T1000 (cell line): ENCODE measurements around the gene C1S.
"Not testable (repeated sequence)": the region's sequence is repeated elsewhere in the genome, so short reads cannot be mapped to it uniquely, and the experiment has no call there.

ENCODE experiments used
- DNase-seq: peaks from one replicate; lab custom pipeline; 2025; ENCODE audit warnings: mixed read lengths; lab: John Stamatoyannopoulos, UW

The C1S gene

DNA sequence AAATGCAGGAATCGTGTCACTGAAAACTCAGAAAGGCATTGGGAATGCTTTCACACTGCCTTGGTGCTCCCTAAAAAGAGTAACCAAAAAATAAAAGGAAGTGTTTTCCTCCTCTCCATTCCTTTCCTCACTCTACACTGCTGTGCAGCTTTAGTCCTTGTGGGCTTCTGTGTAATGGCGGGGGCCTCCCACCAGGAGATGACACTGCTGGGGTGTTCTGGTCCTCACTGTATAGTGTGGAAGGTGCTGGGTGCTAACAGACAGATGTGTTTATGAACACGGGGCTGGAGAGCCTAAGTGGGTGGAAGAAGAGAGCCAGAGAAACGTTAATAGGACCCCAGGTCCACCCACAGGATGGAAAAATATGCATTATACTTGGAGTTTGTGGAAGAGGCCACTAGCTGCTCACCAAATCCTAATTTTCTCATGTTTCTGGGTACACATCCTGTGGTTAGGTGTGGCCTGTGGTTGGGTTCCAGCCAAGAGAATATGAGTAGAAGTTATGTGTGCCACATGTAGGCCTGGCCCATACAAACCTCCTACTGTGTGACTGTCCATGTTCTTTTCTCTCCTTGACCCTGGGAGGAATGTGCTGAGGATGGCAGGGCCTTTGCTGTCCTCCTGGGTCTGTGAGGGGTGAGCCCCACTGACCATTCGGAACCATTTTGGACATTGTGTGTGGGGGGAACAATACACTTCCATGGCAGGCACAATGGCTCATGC, 14.0 kb upstream of the C1S start:
- no peak for DNase-seq

DNA sequence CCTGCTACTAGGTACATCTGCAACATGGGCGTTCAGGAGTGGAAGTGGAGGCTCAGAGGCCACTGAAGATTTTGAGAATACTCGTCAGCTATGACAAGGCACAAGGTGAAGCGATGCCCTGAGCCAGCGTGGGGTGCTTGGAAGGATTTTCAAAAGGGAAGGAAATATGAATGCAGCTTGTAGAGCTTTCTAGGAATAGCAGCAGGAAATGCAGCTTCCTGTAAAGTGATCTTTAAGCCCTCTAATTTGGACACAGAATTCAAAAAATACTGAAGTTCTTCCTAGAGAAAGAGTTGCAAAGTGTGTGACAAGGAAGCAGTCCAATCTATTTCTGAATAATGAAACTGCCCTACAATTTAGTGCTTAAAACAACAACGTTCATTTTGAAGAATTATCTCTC, 13.2 kb upstream of the C1S start:
- no peak for DNase-seq

DNA sequence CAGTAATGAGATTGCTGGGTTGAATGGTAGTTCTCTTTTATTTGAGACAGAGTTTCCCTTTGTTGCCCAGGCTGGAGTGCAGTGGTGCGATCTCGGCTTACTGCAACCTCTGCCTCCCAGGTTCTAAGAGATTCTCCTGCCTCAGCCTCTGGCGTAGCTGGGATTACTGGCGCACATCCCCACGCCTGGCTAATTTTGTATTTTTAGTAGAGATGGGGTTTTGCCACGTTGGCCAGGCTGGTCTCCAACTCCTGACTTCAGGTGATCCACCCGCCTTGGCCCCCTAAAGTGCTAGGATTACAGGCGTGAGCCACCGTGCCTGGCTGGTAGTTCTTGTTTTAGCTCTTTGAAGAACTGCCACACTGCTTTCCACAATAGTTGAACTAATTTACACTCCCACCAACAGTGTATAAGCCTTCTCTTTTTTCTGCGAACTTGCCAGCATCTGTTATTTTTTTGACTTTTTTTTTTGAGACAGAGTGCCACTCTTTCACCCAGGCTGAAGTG, 11.0 kb upstream of the C1S start:
- DNase-seq, result not testable (repeated sequence)

DNA sequence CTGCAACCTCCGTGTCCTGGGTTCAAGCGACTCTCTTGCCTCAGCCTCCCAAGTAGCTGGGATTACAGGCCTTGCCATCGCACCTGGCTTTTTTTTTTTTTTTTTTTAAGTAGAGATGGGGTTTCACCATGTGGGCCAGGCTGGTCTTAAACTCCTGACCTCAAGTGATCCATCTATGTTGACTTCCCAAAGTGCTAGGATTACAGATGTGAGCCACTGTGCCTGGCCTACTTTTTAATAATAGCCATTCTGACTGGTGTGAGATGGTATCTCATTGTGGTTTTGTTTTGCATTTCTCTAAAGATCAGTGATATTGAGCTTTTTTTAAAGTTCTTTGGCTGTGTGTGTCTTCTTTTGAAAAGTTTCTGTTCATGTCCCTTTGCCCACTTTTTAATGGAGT, 10.5 kb upstream of the C1S start:
- DNase-seq, result not testable (repeated sequence)

DNA sequence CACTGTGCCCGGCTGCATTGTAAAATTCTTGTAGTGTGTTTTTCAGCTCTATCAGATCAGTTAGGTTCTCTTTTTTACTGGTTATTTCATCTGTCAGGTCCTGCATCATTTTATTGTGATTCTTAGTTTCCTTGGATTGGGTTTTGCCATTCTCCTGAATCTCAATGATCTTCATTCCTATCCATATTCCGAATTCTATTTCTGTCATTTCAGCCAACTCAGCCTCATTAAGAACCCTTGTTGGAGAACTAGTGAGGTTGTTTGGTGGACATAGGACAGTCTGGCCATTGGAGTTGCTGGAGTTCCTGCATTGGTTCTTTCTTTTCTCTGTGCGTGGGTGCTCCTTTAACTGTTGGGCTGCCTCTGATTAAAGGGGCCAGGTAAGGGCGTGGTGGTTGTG, 5.6 kb upstream of the C1S start:
- DNase-seq, result no peak

DNA sequence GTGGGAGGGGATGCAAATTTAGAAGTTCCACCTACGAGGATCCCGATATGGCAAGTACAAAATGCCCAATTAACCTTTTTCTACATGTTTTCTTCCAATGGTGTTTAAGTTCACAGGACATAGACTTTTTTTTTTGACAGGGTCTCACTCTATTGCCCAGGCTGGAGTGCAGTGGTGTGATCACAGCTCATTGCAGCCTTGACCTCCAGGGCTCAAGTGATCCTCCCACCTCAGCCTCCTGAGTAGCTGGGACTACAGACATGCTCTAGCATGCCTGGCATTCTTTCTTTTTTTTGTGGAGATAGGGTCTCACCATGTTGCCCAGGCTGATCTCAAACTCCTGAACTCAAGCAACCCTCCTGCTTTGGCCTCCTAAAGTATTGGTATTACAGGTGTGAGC, 4.8 kb upstream of the C1S start:
- DNase-seq, result not testable (repeated sequence)

DNA sequence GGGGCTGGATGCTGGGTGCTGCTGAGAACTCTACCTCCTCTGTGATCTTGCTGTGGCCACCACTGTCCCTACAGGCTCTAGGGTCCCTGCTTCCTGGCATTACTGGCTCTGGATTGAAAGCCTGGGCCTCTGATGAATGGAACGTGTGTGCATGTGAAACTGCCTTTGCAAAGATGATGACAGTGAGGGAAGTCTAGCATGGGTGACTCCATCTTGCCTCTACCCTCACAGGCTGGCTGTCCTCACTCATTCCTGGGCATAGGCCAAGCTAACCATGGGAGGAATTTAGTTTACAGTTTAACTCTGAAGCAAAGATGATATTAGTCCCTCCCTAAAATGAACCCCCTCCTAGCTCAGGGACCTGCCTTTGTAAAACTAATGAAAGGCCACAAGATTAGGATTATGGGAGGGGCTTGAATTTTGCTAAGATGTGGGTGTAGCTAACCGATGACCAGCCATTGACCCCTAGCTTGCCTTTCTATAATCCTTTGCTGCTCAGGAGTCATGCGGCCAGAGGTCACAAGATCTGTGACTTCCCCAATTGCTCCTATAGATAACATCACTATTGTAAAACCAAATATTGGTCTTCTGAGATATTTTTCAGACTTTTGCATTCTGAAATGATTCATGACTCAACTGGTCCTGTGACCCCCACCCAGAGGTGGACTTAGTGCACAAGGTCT, 2.2 kb upstream of the C1S start:
- DNase-seq, result no peak

DNA sequence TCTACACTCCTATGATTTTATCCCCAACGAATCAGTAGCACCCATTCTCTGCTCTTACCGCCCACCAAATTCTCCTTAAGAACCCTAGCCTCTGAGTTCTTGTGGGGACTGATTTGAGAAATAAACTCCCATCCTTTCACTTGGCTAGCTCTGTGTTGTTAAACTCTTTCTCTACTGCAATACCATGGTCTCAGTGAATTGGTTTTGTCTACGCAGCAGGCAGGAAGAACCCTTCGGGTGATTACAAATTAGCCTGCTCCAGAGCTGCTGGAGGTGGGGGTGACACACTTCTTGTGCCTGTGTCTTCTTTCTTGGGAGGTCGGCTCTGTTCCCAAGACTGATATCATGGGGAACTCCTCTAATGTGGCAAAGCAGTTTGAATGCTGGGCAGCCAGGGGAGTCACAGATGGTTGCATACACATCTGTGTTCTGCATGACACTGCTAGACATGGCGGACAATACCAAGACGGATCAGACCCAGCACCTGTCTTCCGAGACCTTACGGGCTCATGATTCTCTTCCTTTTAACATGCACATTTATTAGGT, 1.6 kb upstream of the C1S start:
- DNase-seq, result no peak

DNA sequence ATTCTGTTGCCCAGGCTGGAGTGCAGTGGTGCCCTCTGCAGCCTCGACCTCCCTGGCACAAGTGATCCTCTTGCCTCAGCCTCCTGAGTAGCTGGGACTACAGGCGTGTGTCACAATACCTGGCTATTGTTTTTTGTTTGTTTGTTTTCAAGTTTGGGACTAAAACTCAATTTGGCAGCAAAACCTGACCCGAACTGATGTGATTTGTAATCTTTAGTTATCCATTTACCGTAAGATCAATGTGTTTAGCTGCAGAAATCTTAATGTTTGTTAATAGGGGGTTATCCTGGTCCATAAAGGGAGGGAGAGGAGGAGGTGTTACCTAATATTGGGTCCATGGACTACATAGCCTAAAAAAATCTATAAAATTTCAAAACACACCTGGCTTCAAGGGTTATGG, 738 bp upstream of the C1S start:
- no peak for DNase-seq

DNA sequence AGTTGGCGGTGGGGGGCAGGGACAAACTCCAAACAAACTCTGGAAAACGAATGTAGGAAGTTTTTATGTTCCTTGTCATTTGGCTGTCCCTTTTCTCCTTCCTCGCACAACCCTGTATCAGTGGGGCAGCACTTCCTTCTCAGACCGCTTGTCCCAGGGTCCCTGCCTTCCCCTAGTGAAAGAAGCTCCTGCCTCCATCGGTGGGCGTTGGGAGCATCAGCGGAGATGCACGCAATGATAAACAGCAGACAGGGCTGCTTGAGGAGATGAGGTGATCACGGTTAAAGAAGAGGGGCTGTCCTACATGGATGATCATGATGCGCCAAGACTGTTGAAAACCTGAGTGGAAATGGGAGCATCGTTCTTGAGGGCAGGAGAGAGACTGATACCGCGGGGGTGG, 620 bp downstream of the C1S start:
- no peak for DNase-seq

DNA sequence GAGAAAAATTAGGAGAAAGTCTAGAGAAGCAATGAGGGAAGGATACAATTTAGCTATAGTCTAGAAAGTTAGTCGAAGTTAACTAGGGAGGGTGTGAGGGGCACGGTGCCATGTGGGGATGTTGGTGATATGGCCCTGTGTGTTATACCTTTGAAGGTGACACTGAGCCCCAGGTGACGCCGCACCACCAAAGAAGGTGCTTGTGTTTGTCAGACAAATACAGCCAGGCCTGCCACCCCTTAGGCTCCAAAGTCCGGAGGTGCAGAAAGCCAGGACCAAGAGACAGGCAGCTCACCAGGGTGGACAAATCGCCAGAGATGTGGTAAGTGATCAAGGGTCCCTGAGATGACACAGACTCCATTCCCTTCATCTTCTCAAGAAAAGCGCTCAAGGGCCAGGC, 1.1 kb downstream of the C1S start:
- no peak for DNase-seq

DNA sequence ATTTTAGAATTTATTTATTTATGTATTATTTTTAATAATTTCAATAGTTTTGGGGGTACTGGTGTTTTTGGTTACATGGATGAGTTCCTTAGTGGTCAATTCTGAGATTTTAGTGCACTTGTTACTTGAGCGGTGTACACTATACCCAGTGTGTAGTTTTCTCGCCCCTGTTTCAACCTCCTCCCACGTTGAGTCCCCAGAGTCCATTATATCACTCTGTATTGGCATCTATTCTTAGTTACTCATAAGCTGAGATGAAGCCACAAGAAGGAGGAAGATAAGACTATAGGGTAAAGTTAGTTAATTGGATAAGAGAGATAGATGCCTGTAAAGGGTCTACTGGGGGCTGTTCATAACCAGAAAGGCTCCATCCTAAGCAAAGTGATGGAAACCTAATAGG, 4.0 kb downstream of the C1S start:
- DNase-seq, result no peak

DNA sequence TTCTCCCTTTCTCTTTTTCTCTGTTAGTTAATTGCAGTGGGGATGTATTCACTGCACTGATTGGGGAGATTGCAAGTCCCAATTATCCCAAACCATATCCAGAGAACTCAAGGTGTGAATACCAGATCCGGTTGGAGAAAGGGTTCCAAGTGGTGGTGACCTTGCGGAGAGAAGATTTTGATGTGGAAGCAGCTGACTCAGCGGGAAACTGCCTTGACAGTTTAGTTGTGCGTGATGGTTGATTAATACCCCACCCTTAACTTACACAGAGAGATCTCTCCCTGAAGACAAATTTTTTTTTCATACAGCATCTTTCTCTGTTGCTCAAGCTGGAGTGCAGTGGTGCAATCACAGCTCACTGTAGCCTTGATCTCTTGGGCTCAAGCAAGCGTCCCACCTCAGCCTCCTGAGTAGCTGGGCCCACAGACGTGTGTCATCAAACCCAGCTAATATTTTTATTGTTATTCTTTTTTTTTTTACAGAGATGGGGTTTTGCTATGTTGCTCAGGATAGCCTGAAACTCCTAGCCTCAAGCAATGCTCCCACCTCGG, 4.6 kb downstream of the C1S start:
- DNase-seq, result no peak

DNA sequence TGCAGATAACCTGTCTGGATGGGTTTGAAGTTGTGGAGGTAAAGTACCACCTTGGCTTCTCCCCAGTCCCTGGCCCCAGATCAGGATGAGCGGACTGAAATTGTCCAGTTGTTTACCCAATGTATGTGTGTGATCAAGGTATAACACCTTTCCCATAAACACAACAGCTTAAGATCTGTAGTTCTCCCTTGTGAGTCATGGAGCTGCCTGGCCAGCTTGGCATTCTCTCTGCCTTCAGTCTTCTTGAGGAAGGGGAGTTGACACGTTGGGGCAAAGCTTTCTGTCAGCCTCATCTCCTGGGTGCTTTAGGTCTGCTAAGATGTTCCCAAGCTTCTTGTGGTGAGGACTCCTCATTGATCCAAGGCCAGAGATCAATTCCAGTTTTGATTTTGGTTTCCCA, 6.1 kb downstream of the C1S start:
- no peak for DNase-seq

DNA sequence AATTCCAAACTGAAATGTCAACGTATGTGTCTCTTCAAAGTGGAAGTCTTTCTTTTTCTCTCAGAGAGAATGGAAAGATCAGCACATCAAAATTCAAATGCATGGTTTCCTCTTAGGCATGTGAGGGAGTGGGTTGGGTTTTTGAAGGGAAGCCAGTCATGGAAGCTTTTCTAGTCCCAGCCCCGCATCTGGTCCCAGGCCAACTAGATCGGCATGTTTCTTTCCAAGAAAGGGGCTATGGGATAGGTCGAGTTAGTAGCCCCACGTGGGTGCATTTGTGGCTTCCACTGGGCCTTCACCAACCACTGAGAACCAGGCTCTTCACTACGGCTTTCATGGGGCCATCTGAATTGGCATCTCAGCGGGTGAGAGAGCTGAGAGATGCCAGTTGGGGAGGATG, 6.6 kb downstream of the C1S start:
- DNase-seq, result no peak

DNA sequence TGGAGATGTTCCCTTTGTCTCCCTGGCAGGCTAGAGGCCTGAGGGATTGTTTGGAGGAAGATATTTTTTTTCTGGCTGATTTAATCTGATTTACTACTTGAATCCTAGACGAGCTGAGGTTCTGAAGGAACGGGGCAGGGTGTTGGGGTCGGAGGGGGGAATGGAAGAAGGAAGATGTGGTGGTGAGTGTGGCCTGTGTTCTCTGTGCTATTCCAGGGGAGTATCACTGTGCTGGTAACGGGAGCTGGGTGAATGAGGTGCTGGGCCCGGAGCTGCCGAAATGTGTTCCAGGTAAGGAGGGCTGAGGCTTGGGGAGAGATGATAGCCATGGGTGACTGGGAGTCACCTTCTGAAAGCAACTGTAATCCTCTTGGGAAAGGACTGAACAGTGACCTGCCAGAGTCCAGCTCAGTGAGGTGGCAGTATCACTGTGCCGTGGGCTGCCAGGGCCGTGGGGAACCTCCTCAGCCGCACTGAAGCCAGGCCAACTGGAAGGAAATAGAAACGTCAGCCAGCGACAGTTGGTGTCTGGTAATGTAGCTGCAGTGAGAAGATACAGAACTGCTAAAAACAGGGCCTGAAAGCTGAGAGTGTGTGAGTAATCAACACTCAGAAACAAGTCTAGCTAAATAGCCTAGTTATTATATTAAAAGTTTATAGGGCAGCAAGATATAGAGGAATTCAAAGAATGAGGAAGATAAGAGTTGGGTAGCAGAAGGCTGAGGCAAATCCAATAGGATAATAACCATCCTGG, 7.9 kb downstream of the C1S start:
- DNase-seq, result no peak

DNA sequence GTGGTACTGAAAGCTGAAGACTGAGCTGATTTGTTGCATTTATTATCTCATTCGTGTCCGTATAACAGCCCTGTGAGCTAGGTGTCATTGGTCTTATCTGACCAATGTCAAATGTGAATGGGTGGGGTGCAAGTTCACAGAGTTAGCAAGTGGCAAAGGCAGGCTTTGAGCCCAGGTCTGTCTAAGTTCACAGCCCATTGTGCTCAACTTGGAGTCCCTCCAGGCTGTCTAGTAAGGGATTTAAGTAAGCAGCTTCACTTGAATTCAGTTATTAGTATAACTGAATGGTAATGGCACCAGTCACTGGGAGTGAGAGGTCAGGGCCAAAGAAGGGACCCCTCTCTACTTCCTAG, 8.5 kb downstream of the C1S start:
- DNase-seq, result no peak

DNA sequence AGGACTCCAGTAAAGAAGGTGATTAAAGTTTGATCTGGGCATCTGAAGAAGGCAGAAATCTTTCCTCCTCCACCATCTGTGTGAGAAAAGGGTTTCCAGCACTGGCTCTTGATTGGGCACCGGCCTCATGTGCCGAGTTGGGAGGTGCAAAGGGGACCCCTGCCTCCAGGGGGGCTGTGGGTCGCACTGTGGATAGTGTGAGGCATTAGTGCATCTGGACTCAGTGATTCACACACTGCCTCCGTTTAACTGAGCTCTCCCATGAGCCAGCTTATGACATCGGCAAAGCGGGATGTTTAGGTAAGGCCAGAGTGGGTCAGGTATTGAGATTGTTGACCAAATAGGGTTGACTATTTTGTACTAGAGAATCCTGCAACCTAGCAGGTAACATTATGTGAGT, 8.9 kb downstream of the C1S start:
- DNase-seq, result no peak

DNA sequence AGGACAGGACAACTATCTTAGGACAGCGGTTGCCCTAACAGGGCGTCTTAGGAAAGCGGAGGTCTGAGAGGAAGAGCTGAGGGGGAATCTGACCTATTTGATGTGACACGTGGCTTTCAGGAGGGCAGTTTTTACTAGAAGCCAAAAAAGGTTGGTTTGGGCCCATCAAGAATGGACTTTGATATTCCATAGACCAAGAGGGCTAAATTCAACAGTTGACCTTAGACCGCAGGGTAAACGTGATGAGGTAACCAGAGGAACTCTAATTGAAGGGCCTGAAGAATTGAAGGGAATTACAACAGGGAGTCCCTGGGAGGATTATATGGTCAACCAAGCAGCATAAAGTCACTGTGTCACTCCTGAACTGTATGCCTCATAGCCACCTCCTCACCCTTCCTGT, 11.5 kb downstream of the C1S start:
- no peak for DNase-seq

DNA sequence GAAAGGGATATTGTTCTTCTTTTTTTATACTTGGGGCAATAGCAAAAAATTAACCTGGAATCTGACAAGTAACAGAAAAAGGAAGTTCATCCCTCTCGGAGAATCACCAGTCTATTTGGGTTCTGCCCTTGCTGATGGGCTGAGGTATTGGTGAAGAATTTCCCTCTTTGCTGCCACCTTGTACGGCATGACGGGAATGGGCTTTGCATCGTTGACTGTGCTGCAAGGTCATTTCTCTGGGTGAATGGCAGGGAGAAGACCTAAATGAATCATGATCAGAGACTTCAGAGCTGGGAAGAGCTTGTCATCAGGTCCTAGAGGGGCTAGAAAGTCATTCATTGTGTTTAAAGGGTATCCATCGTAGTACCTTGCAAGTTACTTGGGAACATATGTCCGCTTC, 12.0 kb downstream of the C1S start:
- DNase-seq, result no peak

DNA sequence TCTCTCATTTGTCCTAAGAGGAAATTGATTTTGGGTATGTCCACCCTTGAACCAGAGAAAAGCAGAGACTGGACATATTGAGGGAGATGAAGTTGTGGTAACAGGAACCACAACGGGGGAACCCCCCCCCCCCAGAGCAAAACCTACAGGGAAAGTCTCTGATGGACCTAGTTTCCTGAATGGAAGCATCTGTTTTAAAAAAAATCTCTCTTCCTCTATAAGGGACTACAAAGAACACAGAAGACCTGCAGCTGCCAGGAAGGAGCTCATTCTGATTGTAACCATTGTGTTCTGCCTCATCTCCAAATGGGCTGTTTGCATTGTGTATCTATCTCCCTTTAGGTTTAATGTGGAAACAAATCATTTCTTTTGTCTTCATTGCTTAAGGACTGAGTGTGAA, 13.4 kb downstream of the C1S start:
- DNase-seq, result no peak

DNA sequence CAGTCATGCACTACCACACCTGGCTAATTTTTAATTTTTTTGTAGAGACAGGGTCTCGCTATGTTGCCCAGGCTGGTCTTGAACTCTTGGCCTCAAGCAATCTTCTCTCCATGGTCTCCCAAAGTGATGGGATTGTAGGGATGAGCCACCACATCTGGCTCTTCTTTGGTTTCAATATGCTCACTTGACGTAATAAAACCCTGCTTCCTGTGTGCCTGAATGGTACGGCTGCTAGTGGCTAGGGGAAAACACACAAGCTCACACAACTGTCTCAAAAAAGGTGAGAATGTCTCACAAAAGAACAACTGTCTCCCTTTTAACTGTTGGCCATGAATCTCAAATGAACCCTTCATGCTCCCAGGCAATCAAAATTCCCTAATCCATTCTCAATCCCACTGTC, 15.0 kb downstream of the C1S start:
- DNase-seq, result no peak

DNA sequence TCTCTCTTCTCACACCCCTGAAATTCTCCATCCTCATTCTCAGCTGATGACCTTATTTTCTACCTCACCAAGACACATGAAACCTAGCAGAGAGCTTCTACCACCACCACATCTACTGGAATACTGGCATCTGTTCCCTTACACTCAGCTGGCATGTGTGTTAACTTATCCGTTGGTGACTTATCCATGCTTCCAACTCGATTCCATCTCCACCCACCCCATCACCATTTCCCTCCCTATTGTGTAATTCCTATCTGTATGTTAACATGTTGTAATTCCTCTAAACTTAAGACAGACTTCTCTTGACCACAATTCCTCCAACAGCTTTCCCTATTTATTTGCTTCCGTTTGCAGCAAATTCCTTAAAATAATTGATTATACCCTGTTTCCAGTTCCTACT, 15.4 kb downstream of the C1S start:
- DNase-seq, result no peak
